Colonic mucosa (tissue), 4 donors: Measurements from ENCODE around the gene MAP6. TPM values are rescaled to one million over a fixed set of nuclear protein-coding genes. Genes with fewer than 3 reads are reported as not detected.
A peak's percentile ranks its signal among the peaks of the same experiment; 100 is the strongest.

Experiments used
- DNase-seq: peaks from one replicate; pipeline ENCODE4 v3.0.0-alpha.2; 2020
- H3K27ac ChIP-seq: fragments of 200-600 bp; one replicate; pipeline ENCODE4 v1.8.0; 2021
- H3K27me3 ChIP-seq: fragments of 200-600 bp; one replicate; pipeline ENCODE4 v1.8.0; 2021
- H3K36me3 ChIP-seq: fragments of 200-600 bp; one replicate; pipeline ENCODE4 v1.8.0; 2021
- H3K4me1 ChIP-seq: fragments of 200-600 bp; one replicate; pipeline ENCODE4 v1.8.0; 2021; ENCODE audit warnings: mild to moderate bottlenecking
- H3K4me3 ChIP-seq: fragments of 200-600 bp; one replicate; pipeline ENCODE4 v1.8.0; 2021
- H3K9ac ChIP-seq, 2 donors: one replicate each; pipeline ENCODE4 v1.7.0; 2013; ENCODE audit warnings: control low read depth in 2 of 2, low read depth in 2 of 2, low read length in 2 of 2
- H3K9me3 ChIP-seq: fragments of 200-600 bp; one replicate; pipeline ENCODE4 v1.8.0; 2021
- CTCF ChIP-seq: fragments of 200-600 bp; IDR thresholded peaks from one replicate; pipeline ENCODE4 v1.8.0; 2022; ENCODE audit warnings: antibody characterized with exemption, mild to moderate bottlenecking
- intact Hi-C: fragments of 100-400 bp; cut with DNase I; formaldehyde crosslinking; loops from one replicate; pipeline ENCODE4 v1.14.1; 2022
- total RNA-seq, 2 donors: library from RNA; stranded (reverse); fragmentation: NEBNext Ultra II Directional in 1 of 2; extraction: Animal tissue kit (Norgen Biotek cat#: 25700) in 1 of 2; gene quantifications; one replicate each; pipeline ENCODE4 v1.2.1, GENCODE V29; 2021
- donor health status: healthy.
- donor health status: DM: no; HTN: no; CAD: no.
- donor health status: DM: no; HTN: no; CAD: no.

Gene MAP6
- 1 to 10 TPM in 1 of 2 donors, under 1 TPM in 1; 0.79 to 2.6 TPM for total RNA-seq

GRCh38 chr11:75668451-75669297 lies at the start of gene MAP6:
Gene MAP6, minus strand, starts transcription at chr11:75669038. Its CDS starts 669 bp downstream, at chr11:75668369.
- Histone ChIP-seq H3K36me3 (no peaks in the 10 kb centered on the region), H3K4me1 (peaks cover 4% of the 10 kb centered on the region), H3K4me3 (peak within 1 kb of the TSS; percentile 37), H3K9ac (peak within 1 kb of the TSS; percentile 26 to 41), H3K27ac (no peak within 1 kb of the TSS), H3K9me3 (no peaks in the 10 kb centered on the region), H3K27me3 (peaks cover 36% of the 10 kb centered on the region)
- intact Hi-C loops: no loop called here
- TF ChIP-seq CTCF: no peak
- DNase-seq: peak; percentile 26

GRCh38 chr11:75717608-75718418 lies 49.0 kb upstream of the MAP6 start, which contains the start of gene MOGAT2:
Gene MOGAT2, plus strand, starts transcription at chr11:75717838. Its CDS starts 51 bp downstream, at chr11:75717889.
- peak within 1 kb of the TSS; percentile 21 for H3K4me3 ChIP-seq
- DNase-seq: peak; percentile 87
- intact Hi-C loops: no loop called here
- H3K9ac ChIP-seq: peak within 1 kb of the TSS; percentile 68 to 87
- H3K36me3 ChIP-seq: no peaks in the 10 kb centered on the region
- no peak for TF ChIP-seq CTCF
- no peaks in the 10 kb centered on the region for H3K9me3 ChIP-seq
- H3K27me3 ChIP-seq: no peaks in the 10 kb centered on the region
- peak within 1 kb of the TSS; percentile 93 for H3K27ac ChIP-seq
- peaks cover 21% of the 10 kb centered on the region for H3K4me1 ChIP-seq

DNA sequence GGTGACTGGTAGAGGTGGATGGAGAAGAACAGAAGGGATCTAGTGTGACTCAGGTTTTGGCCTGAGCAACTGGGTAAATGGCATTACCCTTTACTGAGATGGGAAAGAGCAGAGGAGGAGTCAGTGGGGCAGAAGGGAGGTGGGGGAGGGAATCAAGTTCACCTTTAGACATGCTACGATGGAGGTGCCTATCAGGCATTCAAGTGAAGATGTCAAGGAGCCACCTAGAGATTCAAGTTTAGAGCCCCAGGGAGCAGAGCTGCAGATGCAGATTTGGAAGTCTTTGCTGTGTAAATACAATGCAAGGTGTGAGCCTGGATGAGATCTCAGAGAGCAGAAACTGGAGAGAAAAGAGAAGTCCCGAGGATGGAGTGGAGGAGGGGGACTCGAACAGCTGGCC lies 47.8 kb upstream of the MAP6 start:
- Histone ChIP-seq H3K36me3 (no peaks in the 10 kb centered on the region), H3K9me3 (no peaks in the 10 kb centered on the region), H3K27me3 (no peaks in the 10 kb centered on the region), H3K9ac (peak overlapping the region in 1 of 2 donors; percentile 87), H3K27ac (peak overlapping the region; percentile 93), H3K4me1 (peaks cover 15% of the 10 kb centered on the region), H3K4me3 (no peak overlapping the region)
- intact Hi-C loops: no loop called here
- no peak for TF ChIP-seq CTCF
- DNase-seq: no peak

GRCh38 chr11:75715688-75716087 lies 46.9 kb upstream of the MAP6 start:
- no peak overlapping the region for H3K4me3 ChIP-seq
- H3K27me3 ChIP-seq: no peaks in the 10 kb centered on the region
- no peak for TF ChIP-seq CTCF
- H3K27ac ChIP-seq: peak overlapping the region; percentile 93
- H3K4me1 ChIP-seq: peaks cover 14% of the 10 kb centered on the region
- H3K36me3 ChIP-seq: no peaks in the 10 kb centered on the region
- intact Hi-C loops: no loop called here
- no peaks in the 10 kb centered on the region for H3K9me3 ChIP-seq
- peak overlapping the region in 1 of 2 donors; percentile 21 for H3K9ac ChIP-seq
- DNase-seq: peak; percentile 50

- Histone ChIP-seq H3K4me3 (no peak overlapping the region), H3K27ac (peak overlapping the region; percentile 93), H3K36me3 (no peaks in the 10 kb centered on the region), H3K9me3 (no peaks in the 10 kb centered on the region), H3K27me3 (no peaks in the 10 kb centered on the region), H3K4me1 (peaks cover 14% of the 10 kb centered on the region), H3K9ac (peak overlapping the region in 1 of 2 donors; percentile 30)
- intact Hi-C loops: no loop called here
- TF ChIP-seq CTCF: no peak
- peak; percentile 71 for DNase-seq
These were observed 45.4 kb upstream of the MAP6 start for GRCh38 chr11:75714211-75714610.
